ENCODE measurements around the gene EPHB6. TPM values are rescaled to one million over a fixed set of nuclear protein-coding genes. Genes with fewer than 3 reads are reported as not detected.
A peak's percentile ranks its signal among the peaks of the same experiment; 100 is the strongest.

EPHB6 gene
- total RNA-seq, 1 experiment from 2014 or later: 30.5 TPM

GRCh38 chr7:142835487-142835886, 19.4 kb upstream of the EPHB6 start:
- peaks cover 38% of the 10 kb centered on the region for H3K4me1 ChIP-seq (ENCODE audit: insufficient read depth, low read length)
- no peaks in the 10 kb centered on the region for H4K20me1 ChIP-seq (ENCODE audit: low read length)
- 0 out of 2 replicates have a peak overlapping the region, but pooled peaks have one; percentile 2 for H3K4me2 ChIP-seq (ENCODE audit: low read length)
- 0 out of 2 replicates have a peak overlapping the region, but pooled peaks have one; percentile 1 for H2AFZ ChIP-seq (ENCODE audit: low read length)
- no peaks in the 10 kb centered on the region for H3K79me2 ChIP-seq (ENCODE audit: low read length)
- H3K4me3 ChIP-seq (ENCODE audit: low read length): no peak overlapping the region
- peak overlapping the region; percentile 39 for H3K27ac ChIP-seq (ENCODE audit: low read length)
- no peaks in the 10 kb centered on the region for H3K9me3 ChIP-seq (ENCODE audit: low read length)
- no peaks in the 10 kb centered on the region for H3K36me3 ChIP-seq (ENCODE audit: low read depth, low read length)
- H3F3A ChIP-seq (ENCODE audit: low read length, unreplicated experiment): no peaks in the 10 kb centered on the region
- POLR2A ChIA-PET (ENCODE audit: unreplicated experiment): interaction anchor here (0.6 to 1.0 kb wide), 5 partner anchors 21 to 447 kb away, joined by 3 to 5 read pairs (median 5); partner anchors contain the start of gene TRPV6
- H3K9me2 ChIP-seq (replicated peaks; ENCODE audit: low read length): no peaks in the 10 kb centered on the region
- TF ChIP-seq CTCF (conservative IDR thresholded peaks at IDR 0.05; ENCODE audit: low read depth, low read length): peak; percentile 59
- no peak for TF ChIP-seq EZH2 (IDR thresholded peaks at IDR 0.05; ENCODE audit: low read length, unreplicated experiment)
- no peak for TF ChIP-seq EZH2phosphoT487 (IDR thresholded peaks at IDR 0.05; ENCODE audit: borderline replicate concordance, low read length)
- BruUV-seq (replicated peaks): no TSS peak
- CTCF ChIA-PET: interaction anchor here (0.6 to 1.7 kb wide), 11 partner anchors 15 to 229 kb away, joined by 3 to 22 read pairs (median 6); no protein-coding TSS in a partner anchor
- DNase-seq (peak; percentile 45), ATAC-seq (0 out of 2 replicates have a peak, but pooled peaks have one; percentile 11)
- no peaks in the 10 kb centered on the region for H3K27me3 ChIP-seq (ENCODE audit: low read length)
- peak overlapping the region; percentile 26; the same call in 1 of the 2 replicates for H3K9ac ChIP-seq (ENCODE audit: low read length)
- intact Hi-C loops (cut with micrococcal nuclease): loop anchor here (1.0 kb wide), 1 partner anchor 22 kb away; no protein-coding TSS in a partner anchor

- Histone ChIP-seq H3K9me3 (ENCODE audit: low read length) (no peaks in the 10 kb centered on the region), H3K9me2 (replicated peaks; ENCODE audit: low read length) (no peaks in the 10 kb centered on the region), H3K27me3 (ENCODE audit: low read length) (no peaks in the 10 kb centered on the region), H3K36me3 (ENCODE audit: low read depth, low read length) (no peaks in the 10 kb centered on the region), H3K27ac (ENCODE audit: low read length) (no peak overlapping the region), H4K20me1 (ENCODE audit: low read length) (no peaks in the 10 kb centered on the region), H3K4me3 (ENCODE audit: low read length) (no peak overlapping the region), H2AFZ (ENCODE audit: low read length) (no peak overlapping the region), H3K4me2 (ENCODE audit: low read length) (no peak overlapping the region), H3K9ac (ENCODE audit: low read length) (no peak overlapping the region), H3K4me1 (ENCODE audit: insufficient read depth, low read length) (peaks cover 38% of the 10 kb centered on the region), H3F3A (ENCODE audit: low read length, unreplicated experiment) (no peaks in the 10 kb centered on the region), H3K79me2 (ENCODE audit: low read length) (no peaks in the 10 kb centered on the region)
- no TSS peak for BruUV-seq (replicated peaks)
- ATAC-seq (no peak), DNase-seq (no peak)
- ChIA-PET CTCF (interaction anchor here (0.5 to 1.7 kb wide), 5 partner anchors 14 to 535 kb away, joined by 3 to 22 read pairs (median 6); no protein-coding TSS in a partner anchor), POLR2A (ENCODE audit: unreplicated experiment) (no interaction called here)
- intact Hi-C loops (cut with micrococcal nuclease): no loop called here
- TF ChIP-seq CTCF (conservative IDR thresholded peaks at IDR 0.05; ENCODE audit: low read depth, low read length) (no peak), EZH2 (IDR thresholded peaks at IDR 0.05; ENCODE audit: low read length, unreplicated experiment) (no peak), EZH2phosphoT487 (IDR thresholded peaks at IDR 0.05; ENCODE audit: borderline replicate concordance, low read length) (no peak)
Observed at GRCh38 chr7:142836426-142836825, 18.4 kb upstream of the EPHB6 start.

All from PC-3 (cell line).